HepG2 (cell line): ENCODE results near the gene UBXN1. TPM values are rescaled to one million over a fixed set of nuclear protein-coding genes. Genes with fewer than 3 reads are reported as not detected.
A peak's percentile ranks its signal among the peaks of the same experiment; 100 is the strongest.

Source experiments
- ADNP ChIP-seq: sonication (generic); formaldehyde crosslinking; IDR thresholded peaks from 2 replicates; pipeline ENCODE4 v1.4.0; 2020; ENCODE audit warnings: missing genetic modification reagents
- ATF4 ChIP-seq, 2 experiments: fragments of 450-650 bp in 1 of 2; sonication (generic) in 1 of 2; formaldehyde crosslinking; IDR thresholded peaks; 2 replicates each; pipeline versions ENCODE4 v1.5.0 to v1.8.0; 2020 to 2022; ENCODE audit warnings: mild to moderate bottlenecking in 1 of 2, missing genetic modification reagents in 1 of 2
- CCAR2 ChIP-seq: fragments of 200-400 bp; formaldehyde crosslinking; optimal IDR thresholded peaks from 2 replicates; pipeline ENCODE3; 2018; ENCODE audit warnings: low read depth, mild to moderate bottlenecking, low read length, moderate library complexity
- CEBPG ChIP-seq: IDR thresholded peaks from 2 replicates; pipeline ENCODE4 v1.6.1; 2016
- EHMT2 ChIP-seq: fragments of 200-600 bp; sonication (generic); IDR thresholded peaks from 2 replicates; pipeline ENCODE4 v1.7.0; 2017; ENCODE audit warnings: antibody characterized with exemption, low read depth, low read length, borderline replicate concordance
- FOXM1 ChIP-seq: sonication (generic); formaldehyde crosslinking; IDR thresholded peaks from 2 replicates; pipeline ENCODE4 v1.5.0; 2020; ENCODE audit warnings: missing genetic modification reagents
- GMEB2 ChIP-seq: IDR thresholded peaks from 2 replicates; pipeline ENCODE4 v1.6.1; 2016; ENCODE audit warnings: missing biosample characterization, missing genetic modification reagents, low read depth
- HDAC6 ChIP-seq: fragments of 200-600 bp; sonication (generic); IDR thresholded peaks from 2 replicates; pipeline ENCODE4 v1.7.0; 2017; ENCODE audit warnings: mild to moderate bottlenecking, antibody characterized with exemption, low read length, low read depth
- HIC2 ChIP-seq: sonication (generic); formaldehyde crosslinking; IDR thresholded peaks from 2 replicates; pipeline ENCODE4 v1.9.0; 2022; ENCODE audit warnings: low read depth, missing genetic modification reagents
- HOXA9 ChIP-seq: sonication (generic); formaldehyde crosslinking; IDR thresholded peaks from 2 replicates; pipeline ENCODE4 v1.8.1; 2022; ENCODE audit warnings: missing genetic modification reagents, mild to moderate bottlenecking, moderate library complexity, borderline replicate concordance
- KMT2A ChIP-seq: sonication (generic); formaldehyde crosslinking; IDR thresholded peaks from 2 replicates; pipeline ENCODE4 v1.4.0; 2020; ENCODE audit warnings: missing genetic modification reagents
- MYC ChIP-seq: sonication (generic); formaldehyde crosslinking; IDR thresholded peaks from 2 replicates; pipeline ENCODE4 v1.9.0; 2021; ENCODE audit warnings: missing genetic modification reagents, borderline replicate concordance
- NCOA1 ChIP-seq: sonication (generic); formaldehyde crosslinking; IDR thresholded peaks from 2 replicates; pipeline ENCODE4 v1.9.0; 2021; ENCODE audit warnings: missing genetic modification reagents
- NR2F1 ChIP-seq, 2 experiments: fragments of 450-650 bp in 1 of 2; formaldehyde crosslinking in 1 of 2; IDR thresholded peaks; 2 replicates each; pipeline versions ENCODE4 v1.5.0 to v1.6.1; 2016 to 2020; ENCODE audit warnings: mild to moderate bottlenecking in 1 of 2, missing compliant biosample characterization in 1 of 2, missing genetic modification reagents in 1 of 2, moderate library complexity in 1 of 2
- PHF20 ChIP-seq: sonication (generic); formaldehyde crosslinking; IDR thresholded peaks from 2 replicates; pipeline ENCODE4 v1.5.0; 2020; ENCODE audit warnings: mild to moderate bottlenecking, missing genetic modification reagents
- PITX1 ChIP-seq: sonication (generic); formaldehyde crosslinking; IDR thresholded peaks from 2 replicates; pipeline ENCODE4 v1.5.1; 2020; ENCODE audit warnings: mild to moderate bottlenecking, missing genetic modification reagents
- TIGD3 ChIP-seq: sonication (generic); formaldehyde crosslinking; IDR thresholded peaks from 2 replicates; pipeline ENCODE4 v1.5.1; 2020; ENCODE audit warnings: mild to moderate bottlenecking, missing genetic modification reagents, borderline replicate concordance
- YEATS4 ChIP-seq: sonication (generic); formaldehyde crosslinking; IDR thresholded peaks from 2 replicates; pipeline ENCODE4 v1.4.0; 2020; ENCODE audit warnings: missing genetic modification reagents, borderline replicate concordance
- ZNF234 ChIP-seq: sonication (generic); formaldehyde crosslinking; conservative IDR thresholded peaks from 2 replicates; pipeline ENCODE4 v1.5.1; 2020; ENCODE audit warnings: mild to moderate bottlenecking, missing genetic modification reagents
- ZNF674 ChIP-seq: sonication (generic); formaldehyde crosslinking; IDR thresholded peaks from 2 replicates; pipeline ENCODE4 v1.5.0; 2020; ENCODE audit warnings: low read depth, mild to moderate bottlenecking, missing genetic modification reagents
- ZNF704 ChIP-seq: sonication (generic); formaldehyde crosslinking; IDR thresholded peaks from 2 replicates; pipeline ENCODE4 v1.8.1; 2023; ENCODE audit warnings: mild to moderate bottlenecking, inconsistent platforms, moderate library complexity, missing genetic modification reagents, borderline replicate concordance
- ZNF816 ChIP-seq: sonication (generic); formaldehyde crosslinking; IDR thresholded peaks from 2 replicates; pipeline ENCODE4 v1.8.0; 2022; ENCODE audit warnings: missing genetic modification reagents, mild to moderate bottlenecking, borderline replicate concordance
- ZNF83 ChIP-seq: sonication (generic); formaldehyde crosslinking; IDR thresholded peaks from 2 replicates; pipeline ENCODE4 v1.4.0; 2020; ENCODE audit warnings: missing genetic modification reagents, mild to moderate bottlenecking, borderline replicate concordance
- polyA plus RNA-seq, 8 experiments: library from polyadenylated mRNA; depleted of rRNA in 3 of 8; stranded (reverse) in 7 of 8; unstranded in 1 of 8; fragments of >200 nt; fragmentation: Illumina TruSeq in 4 of 8; extraction: Trizol in 4 of 8; gene quantifications; 2 replicates each; pipeline versions ENCODE4 v1.2.1 to v1.2.3, GENCODE V29; 2011 to 2016; ENCODE audit warnings: low read depth in 4 of 8, missing spikeins in 1 of 8, mixed read lengths in 1 of 8; ENCODE audit not compliant: insufficient read depth in 1 of 8
- total RNA-seq, 5 experiments: library from RNA; depleted of rRNA; stranded (reverse); fragments of >200 nt; fragmentation: Illumina TruSeq; extraction: Trizol; gene quantifications; 2 replicates each; pipeline ENCODE4 v1.2.3, GENCODE V29; 2016; ENCODE audit warnings: low read depth in 1 of 5

The UBXN1 gene
- total and polyA plus RNA-seq, 2 of the 13 experiments (the other 11 are each of a cell fraction or from before 2014, with no cell fraction given): 47.5 to 52.4 TPM

- TF ChIP-seq GMEB2 (0 out of 2 replicates have a peak, but pooled peaks have one; percentile 38), ADNP (CRISPR knock-in tag) (no peak), MYC (CRISPR knock-in tag) (peak; percentile 69), NR2F1 (CRISPR knock-in tag; IDR thresholded peaks at IDR 0.05) (no peak), YEATS4 (CRISPR knock-in tag) (peak; percentile 83), PITX1 (peak; percentile 69), EHMT2 (no peak), CEBPG (CRISPR knock-in tag) (no peak), ZNF704 (no peak), HOXA9 (CRISPR knock-in tag) (peak; percentile 65; the same call in 1 of the 2 replicates), ZNF234 (no peak), FOXM1 (no peak), KMT2A (CRISPR knock-in tag) (peak; percentile 77), ZNF83 (peak; percentile 72; the same call in 1 of the 2 replicates), ATF4 (CRISPR knock-in tag; IDR thresholded peaks at IDR 0.05) (peak in 1 of 2 experiments; percentile 40; a peak in 1 of 4 replicates), HDAC6 (no peak), CCAR2 (no peak), ZNF674 (CRISPR knock-in tag) (no peak), NCOA1 (CRISPR knock-in tag) (no peak), ZNF816 (CRISPR knock-in tag) (no peak), TIGD3 (CRISPR knock-in tag) (peak; percentile 88), PHF20 (peak; percentile 91), HIC2 (no peak)
These were observed 7.1 kb downstream of the UBXN1 start, which contains the start of the genes LBHD1 and UQCC3 (continued) for GRCh38 chr11:62671608-62672389.
